A549 treated with CORT108297 at 1 μM for 4 hours (cell line): ENCODE measurements around the gene OR10D3. TPM values are rescaled to one million over a fixed set of nuclear protein-coding genes. Genes with fewer than 3 reads are reported as not detected.

Experiments used
- total RNA-seq: library from RNA; stranded (reverse); fragments of 200-300 nt; extraction: Qiagen RNA extraction; gene quantifications from 5 replicates; pipeline ENCODE4 v1.2.3, GENCODE V29; 2022

The OR10D3 gene
- total RNA-seq, result not detected in 5 replicates

GRCh38 chr11:124183068-124183467 lies at the start of gene OR10D3:
Gene OR10D3, plus strand, starts transcription at chr11:124183345. Its CDS starts 1,925 bp downstream, at chr11:124185270.

Other genes starting within 250 kb of the OR10D3 start
- gene OR4D5, start 243.7 kb upstream of the OR10D3 start, total RNA-seq, result not detected in 5 replicates
- gene OR6T1, start 239.5 kb upstream of the OR10D3 start, total RNA-seq, result not detected in 5 replicates
- not detected in 5 replicates for gene OR10S1, start 205.6 kb upstream of the OR10D3 start, total RNA-seq
- gene OR10G6, start 188.2 kb upstream of the OR10D3 start, total RNA-seq, result not detected in 5 replicates
- not detected in 5 replicates for gene OR10G4, start 170.3 kb upstream of the OR10D3 start, total RNA-seq
- gene OR10G9, start 160.3 kb upstream of the OR10D3 start, total RNA-seq, result not detected in 5 replicates
- not detected in 5 replicates for gene OR10G8, start 156.5 kb upstream of the OR10D3 start, total RNA-seq
- gene OR10G7, start 142.0 kb upstream of the OR10D3 start, total RNA-seq, result not detected in 5 replicates
- gene VWA5A, start 67.9 kb upstream of the OR10D3 start, total RNA-seq, result 0.20 to 0.45 TPM (median 0.32 TPM) in 5 replicates
- not detected in 5 replicates for gene OR8G1, start 57.8 kb downstream of the OR10D3 start, total RNA-seq
- not detected in 5 replicates for gene OR8G5, start 73.0 kb downstream of the OR10D3 start, total RNA-seq
- not detected in 5 replicates for gene OR8D1, start 130.6 kb downstream of the OR10D3 start, total RNA-seq
- not detected in 5 replicates for gene OR8D2, start 136.9 kb downstream of the OR10D3 start, total RNA-seq
- gene OR8B2, start 201.2 kb downstream of the OR10D3 start, total RNA-seq, result not detected in 5 replicates
- not detected in 5 replicates for gene OR8B3, start 215.7 kb downstream of the OR10D3 start, total RNA-seq
- not detected in 5 replicates for gene OR8B4, start 241.5 kb downstream of the OR10D3 start, total RNA-seq